Measurements from ENCODE around the gene SEC11C. TPM values are rescaled to one million over a fixed set of nuclear protein-coding genes. Genes with fewer than 3 reads are reported as not detected.

SEC11C gene
- polyA plus RNA-seq, 4 donors = 66.2 to 82.2 (median 72.8) TPM

DNA sequence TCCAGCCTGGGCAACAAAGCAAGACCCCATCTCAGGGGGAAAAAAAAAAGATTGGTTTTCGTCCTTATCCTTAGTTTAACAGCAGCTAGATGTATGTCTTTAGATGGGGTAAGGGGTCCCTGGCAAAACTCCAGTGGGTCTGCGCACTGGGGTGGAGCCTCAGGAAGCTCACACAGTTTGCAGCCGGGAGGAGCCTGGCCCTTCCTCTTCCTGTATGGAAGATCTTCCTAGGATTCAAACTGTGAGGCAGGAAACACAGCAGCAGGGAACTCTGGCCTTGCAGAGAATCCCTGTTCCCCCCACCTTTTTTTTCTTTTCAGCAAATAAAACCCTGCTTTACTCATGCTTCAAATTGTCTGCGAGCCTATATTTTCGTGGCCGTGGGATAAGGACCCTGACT lies 67.8 kb downstream of the SEC11C start:
- DNase-seq (ENCODE audit: low read depth in 4 of 4, low spot score in 3 of 4) = no peak

Other genes starting within 250 kb of the SEC11C start
- 1 to 10 TPM in 2 of 4 donors, under 1 TPM in 2; 0.45 to 2.4 (median 1.4) TPM for gene GRP, start 80.3 kb downstream of the SEC11C start, polyA plus RNA-seq (ENCODE audit: insufficient read length in 4 of 4)
- gene RAX, start 133.6 kb downstream of the SEC11C start, polyA plus RNA-seq (ENCODE audit: insufficient read length in 4 of 4) = not detected
- gene CPLX4, start 178.8 kb downstream of the SEC11C start, polyA plus RNA-seq (ENCODE audit: insufficient read length in 4 of 4) = under 1 TPM; 0.08 to 0.20 (median 0.12) TPM
- 100 to 1,000 TPM; 113 to 133 (median 128) TPM for gene LMAN1, start 219.4 kb downstream of the SEC11C start, polyA plus RNA-seq (ENCODE audit: insufficient read length in 4 of 4)

Measured in right renal pelvis (tissue), 4 donors.